ENCODE results near the gene INS.

DNA sequence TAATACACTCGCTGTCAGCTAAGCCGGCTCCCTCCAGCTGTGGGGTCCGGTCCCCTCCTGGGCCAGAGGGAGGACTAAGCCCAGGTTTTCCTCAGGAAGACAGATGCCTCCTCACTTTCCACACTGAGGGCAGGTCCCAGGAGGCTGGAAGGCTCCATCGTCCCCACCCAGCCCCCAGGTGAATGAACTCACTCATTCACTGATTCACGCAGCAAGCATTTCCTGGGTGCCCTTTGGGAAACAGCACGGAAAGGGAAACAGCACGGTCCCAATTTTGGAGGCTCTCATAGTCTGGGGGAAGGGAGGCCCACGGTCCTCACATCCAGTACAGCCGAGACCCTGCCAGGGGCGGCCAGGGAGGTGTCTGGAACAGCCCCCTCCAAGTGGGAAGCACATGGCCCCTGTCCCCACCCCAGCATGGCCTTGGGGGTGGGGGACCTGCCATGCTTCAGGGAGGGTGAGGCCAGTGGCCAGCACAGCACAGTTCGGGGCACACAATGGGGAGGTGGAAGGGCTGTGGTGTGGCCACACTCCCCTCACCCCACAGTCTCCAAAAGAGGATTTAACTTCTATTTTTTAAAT is 19.9 kb upstream of the INS start:
- TF ChIP-seq, protein P1, sequence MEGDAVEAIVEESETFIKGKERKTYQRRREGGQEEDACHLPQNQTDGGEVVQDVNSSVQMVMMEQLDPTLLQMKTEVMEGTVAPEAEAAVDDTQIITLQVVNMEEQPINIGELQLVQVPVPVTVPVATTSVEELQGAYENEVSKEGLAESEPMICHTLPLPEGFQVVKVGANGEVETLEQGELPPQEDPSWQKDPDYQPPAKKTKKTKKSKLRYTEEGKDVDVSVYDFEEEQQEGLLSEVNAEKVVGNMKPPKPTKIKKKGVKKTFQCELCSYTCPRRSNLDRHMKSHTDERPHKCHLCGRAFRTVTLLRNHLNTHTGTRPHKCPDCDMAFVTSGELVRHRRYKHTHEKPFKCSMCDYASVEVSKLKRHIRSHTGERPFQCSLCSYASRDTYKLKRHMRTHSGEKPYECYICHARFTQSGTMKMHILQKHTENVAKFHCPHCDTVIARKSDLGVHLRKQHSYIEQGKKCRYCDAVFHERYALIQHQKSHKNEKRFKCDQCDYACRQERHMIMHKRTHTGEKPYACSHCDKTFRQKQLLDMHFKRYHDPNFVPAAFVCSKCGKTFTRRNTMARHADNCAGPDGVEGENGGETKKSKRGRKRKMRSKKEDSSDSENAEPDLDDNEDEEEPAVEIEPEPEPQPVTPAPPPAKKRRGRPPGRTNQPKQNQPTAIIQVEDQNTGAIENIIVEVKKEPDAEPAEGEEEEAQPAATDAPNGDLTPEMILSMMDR (IDR thresholded peaks at IDR 0.05; ENCODE audit: insufficient read depth, low read length, poor library complexity, severe bottlenecking) = no peak
- no peak for TF ChIP-seq EZH2phosphoT487 (conservative IDR thresholded peaks at IDR 0.05; ENCODE audit: low read length)

All from SU-DHL-6 (cell line).